Esophagus muscularis mucosa (tissue), 4 donors: ENCODE data around the gene SUFU.

Experiments
- CTCF ChIP-seq, 3 experiments: fragments of 200-600 bp in 2 of 3; fragments of 450-650 bp in 1 of 3; sonication (generic) in 2 of 3; IDR thresholded peaks; one replicate each; pipeline ENCODE4 v1.5.1; 2017 to 2019; ENCODE audit warnings: antibody characterized with exemption in 3 of 3, mild to moderate bottlenecking in 2 of 3, moderate library complexity in 1 of 3
- EP300 ChIP-seq: sonication (generic); formaldehyde crosslinking; IDR thresholded peaks from one replicate; pipeline ENCODE4 v1.6.1; 2017; ENCODE audit warnings: antibody characterized with exemption
- POLR2A ChIP-seq: fragments of 450-650 bp; IDR thresholded peaks from one replicate; pipeline ENCODE4 v1.6.1; 2017; ENCODE audit warnings: antibody characterized with exemption, moderate library complexity, mild to moderate bottlenecking, low read depth
- POLR2AphosphoS5 ChIP-seq, 2 donors: sonication (generic); formaldehyde crosslinking; IDR thresholded peaks; one replicate each; pipeline ENCODE4 v1.6.1; 2017; ENCODE audit warnings: antibody characterized with exemption in 2 of 2

- TF ChIP-seq POLR2A, result no peak
- TF ChIP-seq CTCF (IDR thresholded peaks at IDR 0.05), result no peak
- no peak for TF ChIP-seq POLR2AphosphoS5 (IDR thresholded peaks at IDR 0.05)
- no peak for TF ChIP-seq EP300
Measured at GRCh38 chr10:102668326-102669107, 164.7 kb downstream of the SUFU start.
